GM12874 (cell line): ENCODE measurements around the gene RNU5D-1.

ENCODE experiments used
- TF ChIP-seq, protein P1 (sequence below): IDR thresholded peaks from 2 replicates; pipeline ENCODE4 v1.5.1; 2011; ENCODE audit warnings: low read depth, mild to moderate bottlenecking, control low read depth, low read length, moderate library complexity; ENCODE audit not compliant: insufficient read depth

Gene RNU5D-1

DNA sequence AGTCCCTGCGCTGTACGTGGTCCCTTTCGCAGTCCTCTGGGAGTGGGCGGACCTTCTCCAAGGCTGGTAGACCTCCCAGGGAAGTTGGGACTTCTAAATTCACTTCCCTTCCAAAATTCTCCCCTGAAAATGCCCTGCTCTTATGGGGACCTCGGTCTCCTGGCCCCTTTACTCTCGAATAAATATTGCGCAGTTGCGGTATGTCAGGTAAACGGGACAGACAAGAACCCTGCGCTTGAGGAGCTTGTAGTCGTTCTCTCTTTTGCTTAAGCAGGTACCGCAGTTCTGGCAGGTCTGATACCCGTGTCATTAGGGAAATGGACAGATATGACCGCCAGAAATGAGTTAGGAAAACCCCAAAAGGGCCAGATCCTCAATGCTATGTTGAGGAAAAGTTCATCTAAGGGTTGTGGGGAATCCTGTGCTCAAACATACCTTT is 9.2 kb upstream of the RNU5D-1 start:
- TF ChIP-seq, protein P1, sequence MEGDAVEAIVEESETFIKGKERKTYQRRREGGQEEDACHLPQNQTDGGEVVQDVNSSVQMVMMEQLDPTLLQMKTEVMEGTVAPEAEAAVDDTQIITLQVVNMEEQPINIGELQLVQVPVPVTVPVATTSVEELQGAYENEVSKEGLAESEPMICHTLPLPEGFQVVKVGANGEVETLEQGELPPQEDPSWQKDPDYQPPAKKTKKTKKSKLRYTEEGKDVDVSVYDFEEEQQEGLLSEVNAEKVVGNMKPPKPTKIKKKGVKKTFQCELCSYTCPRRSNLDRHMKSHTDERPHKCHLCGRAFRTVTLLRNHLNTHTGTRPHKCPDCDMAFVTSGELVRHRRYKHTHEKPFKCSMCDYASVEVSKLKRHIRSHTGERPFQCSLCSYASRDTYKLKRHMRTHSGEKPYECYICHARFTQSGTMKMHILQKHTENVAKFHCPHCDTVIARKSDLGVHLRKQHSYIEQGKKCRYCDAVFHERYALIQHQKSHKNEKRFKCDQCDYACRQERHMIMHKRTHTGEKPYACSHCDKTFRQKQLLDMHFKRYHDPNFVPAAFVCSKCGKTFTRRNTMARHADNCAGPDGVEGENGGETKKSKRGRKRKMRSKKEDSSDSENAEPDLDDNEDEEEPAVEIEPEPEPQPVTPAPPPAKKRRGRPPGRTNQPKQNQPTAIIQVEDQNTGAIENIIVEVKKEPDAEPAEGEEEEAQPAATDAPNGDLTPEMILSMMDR: no peak

DNA sequence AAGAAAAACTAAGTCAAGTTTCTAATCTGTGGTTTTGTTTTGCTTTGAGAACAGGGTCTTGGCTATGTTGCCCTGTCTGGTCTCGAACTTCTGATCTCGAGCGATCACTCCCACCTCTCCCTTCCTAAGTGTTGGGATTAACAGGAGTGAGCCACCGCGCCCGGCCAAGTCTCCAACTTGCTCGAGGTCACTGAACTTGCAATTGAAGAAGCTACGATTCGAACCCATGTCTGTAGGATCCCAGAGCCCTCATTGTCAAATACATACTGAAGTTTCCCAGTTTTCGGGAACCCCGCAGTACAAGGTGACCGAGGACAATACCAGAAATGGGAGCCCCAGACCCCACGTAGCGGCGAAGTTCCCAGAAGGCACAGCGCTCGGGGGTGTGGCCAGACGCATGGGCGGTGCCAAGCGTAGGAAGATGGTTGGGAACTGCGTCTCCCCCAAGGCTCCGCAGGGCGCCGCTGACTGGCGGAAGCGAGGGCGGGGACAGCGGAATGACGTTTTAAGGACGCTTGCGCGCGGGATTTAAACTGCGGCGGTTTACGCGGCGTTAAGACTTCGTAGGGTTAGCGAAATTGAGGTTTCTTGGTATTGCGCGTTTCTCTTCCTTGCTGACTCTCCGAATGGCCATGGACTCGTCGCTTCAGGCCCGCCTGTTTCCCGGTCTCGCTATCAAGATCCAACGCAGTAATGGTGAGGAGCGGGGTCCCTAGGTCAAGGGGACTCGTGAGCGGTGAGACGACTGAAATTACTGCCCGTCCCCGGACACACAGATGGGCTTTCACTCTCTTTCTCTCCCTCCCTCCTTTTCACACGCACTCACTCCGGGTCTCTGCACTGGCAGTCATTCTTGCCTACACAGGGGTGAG is 8.6 kb upstream of the RNU5D-1 start, which contains the start of gene KIF2C:
TSS of gene KIF2C (plus strand) at position 531 of the 872 bp plus-strand sequence. CDS start at position 627, 96 bp downstream.
- TF ChIP-seq, protein P1: no peak

DNA sequence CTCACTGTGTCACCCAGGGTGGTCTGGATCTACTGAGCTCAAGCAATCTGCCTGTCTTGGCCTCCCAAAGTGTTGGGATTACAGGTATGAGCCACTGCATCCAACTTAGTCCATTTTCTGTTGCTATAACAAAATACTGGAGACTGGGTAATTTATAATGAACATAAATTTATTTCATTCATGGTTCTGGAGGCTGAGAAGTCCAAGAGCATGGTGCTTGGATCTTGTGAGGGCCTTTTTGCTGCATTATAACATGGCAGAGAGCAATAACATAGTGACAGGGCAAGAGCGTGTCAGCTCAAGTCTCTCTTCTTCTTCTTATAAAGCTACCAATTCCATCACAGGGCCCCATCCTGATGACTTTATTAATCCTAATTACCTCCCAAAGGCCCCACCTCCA is 5.0 kb upstream of the RNU5D-1 start:
- TF ChIP-seq, protein P1: no peak

DNA sequence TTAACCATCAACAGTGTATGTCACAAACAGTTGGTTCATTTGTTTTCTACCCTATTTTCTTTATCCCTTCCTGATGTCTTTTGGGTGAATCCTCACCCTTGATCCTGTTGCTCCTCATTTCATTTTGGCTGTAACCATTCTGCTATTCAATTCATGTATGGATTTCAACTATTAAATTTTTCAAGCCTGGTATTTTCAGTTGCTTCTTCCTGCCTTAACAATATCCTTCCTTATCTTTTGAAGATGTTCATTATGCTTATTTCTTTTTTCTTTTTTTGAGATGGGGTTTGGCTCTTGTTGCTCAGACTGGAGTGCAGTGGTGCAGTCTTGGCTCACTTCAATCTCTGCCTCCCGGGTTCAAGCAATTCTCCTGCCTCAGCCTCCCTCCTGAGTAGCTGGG is 2.8 kb upstream of the RNU5D-1 start:
- TF ChIP-seq, protein P1: no peak

DNA sequence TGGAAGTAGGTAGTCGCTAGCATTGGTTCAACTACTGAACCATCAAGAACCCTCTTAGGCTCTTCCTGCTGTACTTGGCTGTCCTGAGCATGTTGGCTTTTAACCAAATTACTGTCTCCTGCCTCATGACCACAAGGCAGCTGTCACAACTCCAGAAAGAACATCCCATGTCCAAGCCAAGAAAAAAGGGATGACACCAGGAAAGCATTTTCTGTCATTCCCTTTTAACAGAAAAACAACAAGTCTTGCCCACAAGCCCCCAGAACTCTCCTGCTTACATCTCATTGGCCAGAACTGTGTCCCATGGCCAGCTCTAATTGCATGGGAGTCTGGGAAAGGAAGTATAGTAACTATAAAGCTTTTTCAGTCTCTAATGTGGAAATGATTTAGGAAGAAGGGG is 2.4 kb upstream of the RNU5D-1 start:
- TF ChIP-seq, protein P1: no peak

DNA sequence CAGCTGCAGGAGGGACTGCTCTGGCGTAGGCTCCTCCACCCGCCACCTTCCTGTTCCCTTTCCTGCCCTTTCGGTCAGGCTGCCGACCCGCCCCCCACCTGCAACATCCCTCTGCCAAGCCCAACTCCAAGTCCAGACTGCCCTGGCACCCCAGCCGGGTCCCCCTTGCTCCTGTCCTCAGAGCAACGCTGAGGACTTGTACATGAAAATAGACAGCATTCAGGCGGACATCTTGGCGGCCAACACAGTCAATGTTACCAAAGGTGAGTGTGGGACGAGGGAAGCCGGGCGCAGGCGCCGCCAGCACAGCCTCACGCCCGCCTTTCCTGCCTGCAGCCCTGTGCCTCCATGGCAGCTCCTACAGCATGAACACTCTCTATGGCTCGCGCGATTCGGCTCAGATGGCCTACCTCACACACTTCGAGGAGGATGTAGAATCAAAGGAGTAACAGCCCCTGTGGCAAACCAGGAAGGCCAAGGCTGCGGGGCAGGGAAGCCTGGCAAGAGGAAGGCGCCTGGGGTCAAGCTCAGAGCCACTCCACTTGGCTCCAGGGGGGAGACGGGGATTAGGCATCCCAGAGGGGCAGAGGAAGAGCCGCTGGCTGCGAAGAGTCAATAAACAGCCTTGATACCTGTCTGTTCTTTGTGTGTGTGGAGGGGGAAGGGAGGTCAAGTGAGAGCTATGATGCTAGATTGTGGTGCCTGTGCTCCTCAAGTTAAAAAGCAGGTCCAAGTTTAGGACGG is 5.8 kb downstream of the RNU5D-1 start:
- TF ChIP-seq, protein P1: no peak

DNA sequence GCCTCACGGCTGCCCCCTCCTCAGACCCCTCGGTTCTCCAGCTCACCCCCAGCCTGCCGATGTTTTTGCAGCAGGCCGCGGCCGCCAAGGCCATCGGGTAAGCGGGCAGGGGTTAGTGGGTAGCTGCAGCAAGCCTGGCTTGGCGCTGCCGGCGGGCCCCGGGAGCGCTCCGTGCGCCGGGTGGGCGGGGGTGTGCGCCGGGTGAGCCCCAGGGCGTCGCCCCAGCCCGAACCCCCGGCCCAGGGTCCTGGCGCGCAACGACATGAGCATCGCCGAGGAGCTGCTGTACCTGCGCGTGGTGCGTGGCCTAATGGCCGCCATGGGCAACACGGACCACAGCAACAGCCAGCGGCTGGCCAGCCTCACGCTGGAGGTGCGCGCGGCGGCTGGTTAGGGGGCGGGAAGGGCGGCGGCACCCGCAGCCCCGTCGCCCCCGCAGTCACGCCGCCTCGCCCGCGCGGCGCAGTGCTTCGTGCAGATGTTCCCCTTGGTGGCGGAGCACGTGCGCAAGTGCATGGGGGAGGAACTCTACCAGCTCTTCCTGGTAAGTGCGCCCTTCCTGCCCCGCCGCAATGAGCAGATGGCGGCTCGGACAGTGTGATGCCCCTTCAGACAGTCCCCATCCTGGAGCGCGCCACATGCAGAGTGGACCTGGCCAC is 6.5 kb downstream of the RNU5D-1 start:
- TF ChIP-seq, protein P1: no peak
